Prostate gland (tissue), 2 donors: ENCODE results near the gene CDX1.

ENCODE experiments used
- POLR2AphosphoS5 ChIP-seq: sonication (generic); formaldehyde crosslinking; IDR thresholded peaks from one replicate; pipeline ENCODE4 v1.6.1; 2017; ENCODE audit warnings: antibody characterized with exemption
- TF ChIP-seq, protein P1 (sequence below), 4 experiments: fragments of 200-600 bp in 2 of 4; fragments of 450-650 bp in 2 of 4; sonication (generic) in 2 of 4; IDR thresholded peaks; 1 replicate in 3 of 4; 2 replicates in 1 of 4; pipeline ENCODE4 v1.5.1; 2016 to 2019; ENCODE audit warnings: antibody characterized with exemption in 4 of 4, mild to moderate bottlenecking in 2 of 4, moderate library complexity in 2 of 4

GRCh38 chr5:150206779-150207115 lies 40.2 kb downstream of the CDX1 start:
- TF ChIP-seq, protein P1, sequence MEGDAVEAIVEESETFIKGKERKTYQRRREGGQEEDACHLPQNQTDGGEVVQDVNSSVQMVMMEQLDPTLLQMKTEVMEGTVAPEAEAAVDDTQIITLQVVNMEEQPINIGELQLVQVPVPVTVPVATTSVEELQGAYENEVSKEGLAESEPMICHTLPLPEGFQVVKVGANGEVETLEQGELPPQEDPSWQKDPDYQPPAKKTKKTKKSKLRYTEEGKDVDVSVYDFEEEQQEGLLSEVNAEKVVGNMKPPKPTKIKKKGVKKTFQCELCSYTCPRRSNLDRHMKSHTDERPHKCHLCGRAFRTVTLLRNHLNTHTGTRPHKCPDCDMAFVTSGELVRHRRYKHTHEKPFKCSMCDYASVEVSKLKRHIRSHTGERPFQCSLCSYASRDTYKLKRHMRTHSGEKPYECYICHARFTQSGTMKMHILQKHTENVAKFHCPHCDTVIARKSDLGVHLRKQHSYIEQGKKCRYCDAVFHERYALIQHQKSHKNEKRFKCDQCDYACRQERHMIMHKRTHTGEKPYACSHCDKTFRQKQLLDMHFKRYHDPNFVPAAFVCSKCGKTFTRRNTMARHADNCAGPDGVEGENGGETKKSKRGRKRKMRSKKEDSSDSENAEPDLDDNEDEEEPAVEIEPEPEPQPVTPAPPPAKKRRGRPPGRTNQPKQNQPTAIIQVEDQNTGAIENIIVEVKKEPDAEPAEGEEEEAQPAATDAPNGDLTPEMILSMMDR (IDR thresholded peaks at IDR 0.05): no peak
- TF ChIP-seq POLR2AphosphoS5: no peak
